NCI-H1436 treated with DMSO at 0.1 percent for 48 hours (cell line): ENCODE results near the gene CAVIN2.

ENCODE experiments used
- DNase-seq: peaks from one replicate; lab custom pipeline; 2025; lab: John Stamatoyannopoulos, UW

CAVIN2 gene

DNA sequence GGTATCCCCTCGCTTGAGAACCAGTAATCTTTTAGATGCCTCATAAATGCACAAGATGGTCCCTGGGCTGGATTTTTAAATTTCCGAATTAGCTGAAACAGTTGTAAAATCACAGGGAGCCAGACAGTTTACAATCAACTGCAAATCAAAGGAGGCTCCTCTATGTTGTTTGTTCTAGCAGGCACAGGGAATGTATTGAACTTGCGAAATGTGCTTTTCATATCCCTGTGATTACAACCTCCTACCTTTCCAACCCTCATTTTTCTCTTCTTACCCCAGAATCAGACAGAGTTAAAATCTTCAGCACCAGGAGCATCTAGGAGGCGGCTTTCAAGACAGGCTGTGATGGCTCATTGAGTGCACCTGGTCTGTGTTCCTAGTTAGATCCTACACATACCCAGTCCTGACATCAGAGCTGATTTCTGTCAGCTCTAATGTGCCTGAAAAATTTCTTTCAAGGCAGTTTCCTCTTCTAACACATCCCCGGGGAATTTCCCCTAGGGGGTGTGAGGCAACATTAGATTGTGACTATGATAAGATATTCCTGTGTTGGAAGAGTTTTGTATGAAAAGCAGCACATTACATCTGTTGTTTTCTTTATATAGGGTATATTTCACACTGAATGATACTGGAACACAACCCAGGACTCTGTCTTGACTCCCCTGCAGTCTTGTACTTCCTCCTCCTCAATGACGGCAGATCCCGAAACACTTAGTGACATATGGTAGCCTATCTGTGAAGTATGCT lies 17.9 kb upstream of the CAVIN2 start:
- no peak for DNase-seq

DNA sequence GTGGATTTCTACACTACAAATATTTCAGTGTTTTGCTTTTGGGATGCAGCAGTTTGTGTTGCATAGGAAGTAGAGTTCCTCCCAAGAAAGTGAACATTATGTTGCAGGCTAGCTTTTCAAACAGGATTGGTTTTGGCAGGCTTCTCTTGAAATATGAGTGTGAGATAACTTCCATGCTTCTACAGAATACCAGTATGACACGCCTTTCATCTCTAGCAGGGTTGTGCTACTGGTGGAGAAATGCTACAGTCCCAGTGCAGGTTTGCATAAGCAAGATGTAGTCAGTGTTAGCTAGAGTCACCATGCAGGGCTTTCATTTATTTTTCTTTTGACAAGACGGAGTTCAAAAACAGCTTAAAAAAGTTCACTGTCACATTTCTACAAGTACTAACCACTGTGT lies 17.1 kb upstream of the CAVIN2 start:
- no peak for DNase-seq

DNA sequence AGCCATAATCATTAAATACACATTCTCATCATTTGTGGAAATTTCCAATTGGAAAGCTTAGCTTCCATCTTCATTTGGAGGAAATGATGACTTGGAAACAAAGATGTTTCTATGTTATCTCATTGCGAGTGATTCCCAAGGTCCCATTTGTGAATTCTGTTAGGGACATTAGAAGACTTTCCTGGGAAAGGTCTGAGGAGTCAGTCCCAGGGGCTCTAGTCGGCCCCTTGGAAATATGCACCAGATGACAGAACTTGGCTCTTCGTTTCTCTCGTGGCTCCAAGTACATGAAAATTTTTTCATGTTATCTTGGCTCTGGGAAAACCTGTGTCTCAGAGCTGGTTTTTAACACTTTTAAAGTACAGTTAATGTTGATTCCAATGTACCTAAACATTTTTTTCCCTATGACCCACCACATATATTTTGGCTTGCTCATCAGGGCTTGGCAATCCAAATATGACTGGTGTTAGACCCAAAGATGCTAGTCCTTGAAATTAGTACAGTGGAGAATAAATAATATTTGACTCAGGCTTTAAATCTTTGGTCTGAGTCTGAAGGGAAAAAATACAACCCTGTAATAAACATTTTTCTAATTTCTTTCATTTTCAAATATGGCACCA lies 15.4 kb upstream of the CAVIN2 start:
- DNase-seq: no peak

DNA sequence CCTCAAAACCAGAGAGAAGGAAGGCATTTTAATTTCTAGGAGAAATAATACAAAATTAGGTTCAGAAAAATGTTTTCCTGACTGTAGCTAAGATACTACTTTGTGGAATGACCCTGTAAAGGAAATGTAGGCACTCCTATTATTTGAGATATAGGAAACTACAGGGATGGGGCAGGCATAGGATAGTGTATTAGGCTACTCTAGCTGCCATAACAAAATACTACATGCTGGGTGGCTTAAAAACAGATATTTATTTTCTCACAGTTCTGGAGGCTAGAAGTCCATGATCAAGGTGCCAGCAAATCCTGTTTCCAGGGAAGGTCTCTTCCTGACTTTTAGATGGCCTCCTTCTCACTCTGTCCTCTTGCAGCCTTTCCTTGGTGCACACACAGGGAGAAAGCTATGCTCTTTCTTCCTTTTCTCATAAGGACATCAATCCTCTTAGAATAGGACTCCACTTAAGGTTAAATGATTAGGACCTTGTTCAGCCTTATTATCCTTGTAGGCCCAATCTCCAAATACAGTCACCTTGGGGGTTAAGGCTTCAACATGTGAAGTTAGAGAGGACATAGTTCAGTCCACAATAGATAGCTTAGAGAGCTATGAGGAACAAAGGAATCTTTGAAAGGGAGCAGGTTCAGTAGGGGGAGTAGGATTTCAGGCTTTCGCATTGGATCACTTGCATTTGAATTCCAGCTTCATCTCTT lies 14.0 kb upstream of the CAVIN2 start:
- DNase-seq: no peak

DNA sequence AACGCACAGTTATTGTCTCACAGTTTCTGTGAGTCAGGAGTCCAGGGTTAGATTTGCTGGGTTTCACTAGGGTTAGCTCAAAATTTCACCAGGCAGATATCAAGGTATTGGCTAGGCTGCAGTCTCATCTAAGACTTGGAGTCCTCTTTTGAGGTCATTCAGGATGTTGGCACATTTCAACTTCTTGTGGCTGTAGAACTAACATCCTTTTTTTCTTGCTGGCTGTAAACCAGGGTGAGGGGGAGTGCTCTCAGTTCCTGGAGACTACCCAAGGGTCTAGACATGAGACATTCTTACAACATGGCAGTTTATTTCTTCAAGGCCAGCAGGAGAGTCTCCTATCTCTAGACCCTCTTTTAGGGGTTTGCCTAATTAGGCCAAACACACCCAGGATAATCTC lies 12.8 kb upstream of the CAVIN2 start:
- no peak for DNase-seq

DNA sequence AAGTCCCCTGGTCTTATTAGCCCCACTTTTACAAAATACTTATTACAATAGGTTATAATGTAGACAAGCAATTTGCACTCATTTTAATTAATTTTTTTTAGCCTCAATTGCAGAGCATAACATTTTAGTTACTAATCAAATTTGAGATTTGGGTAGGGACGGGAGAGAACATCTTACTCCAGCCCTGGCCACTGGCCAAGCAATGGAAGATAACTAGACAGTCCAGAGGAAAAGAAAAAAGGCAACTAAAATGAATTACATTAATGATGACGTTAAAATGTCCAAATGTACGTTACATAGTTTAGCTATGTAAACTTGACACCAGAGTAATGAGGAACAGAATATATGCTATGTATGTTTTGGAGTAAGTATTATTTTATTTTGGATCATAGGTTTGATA lies 11.0 kb upstream of the CAVIN2 start:
- DNase-seq: no peak

DNA sequence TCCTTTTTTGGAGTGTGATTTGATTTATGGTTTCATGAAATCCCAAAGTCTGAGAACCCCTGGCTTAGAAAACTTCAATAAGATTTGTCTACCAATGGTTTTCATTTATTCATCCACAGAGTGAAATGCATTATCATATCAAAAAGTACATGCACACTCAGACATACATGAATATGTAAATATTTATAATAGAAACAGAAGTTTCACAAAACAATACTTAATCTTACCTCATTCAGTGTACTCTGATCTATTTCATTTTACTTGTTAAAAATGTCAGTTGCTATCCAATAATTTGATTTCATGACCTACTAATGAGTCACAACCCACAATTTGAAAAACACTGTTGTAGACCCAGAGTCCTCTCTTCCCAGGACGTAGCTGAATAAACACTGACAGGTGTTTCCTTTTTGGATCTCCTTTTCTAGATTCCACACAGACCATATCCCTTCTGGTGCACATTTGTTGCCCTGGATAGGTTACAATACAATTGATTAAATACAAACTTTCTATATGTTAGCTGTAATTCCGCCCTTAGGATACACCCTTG lies 10.4 kb upstream of the CAVIN2 start:
- DNase-seq: no peak

DNA sequence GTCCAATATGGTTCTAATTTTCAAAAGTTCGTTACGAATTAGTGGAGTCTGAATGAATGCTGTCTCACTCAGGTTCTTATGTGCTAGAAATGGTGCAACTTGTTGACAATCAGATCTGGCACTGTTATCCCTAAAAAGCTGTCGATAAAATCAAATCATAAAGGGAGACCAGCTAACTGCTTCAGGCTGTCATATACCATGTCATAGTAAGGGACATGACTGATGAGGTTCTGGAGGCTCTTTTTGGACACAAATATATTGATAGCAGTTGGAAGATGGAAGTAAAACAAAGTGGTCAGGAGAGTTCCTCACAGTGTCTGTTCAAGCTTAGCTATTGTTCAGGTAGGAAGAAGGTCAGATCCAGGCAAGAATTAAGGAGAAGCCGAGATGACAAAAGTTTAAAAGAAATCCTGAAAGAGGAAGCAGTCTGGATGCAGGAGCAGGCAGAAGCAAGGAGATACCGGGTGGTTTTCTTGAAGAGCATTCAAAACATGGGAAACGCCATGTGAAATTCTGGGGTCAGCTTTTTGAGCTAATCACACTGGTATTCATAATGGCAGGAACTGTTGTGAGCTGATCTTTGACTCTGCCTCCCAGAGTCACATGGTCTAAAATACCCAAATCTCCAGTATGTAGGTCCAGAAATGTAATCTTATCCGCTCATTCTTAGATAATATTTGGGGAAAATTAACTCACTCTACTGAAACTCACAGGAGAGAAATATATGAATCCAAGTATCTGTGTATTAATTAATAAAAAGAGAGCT lies 9.4 kb upstream of the CAVIN2 start:
- no peak for DNase-seq

DNA sequence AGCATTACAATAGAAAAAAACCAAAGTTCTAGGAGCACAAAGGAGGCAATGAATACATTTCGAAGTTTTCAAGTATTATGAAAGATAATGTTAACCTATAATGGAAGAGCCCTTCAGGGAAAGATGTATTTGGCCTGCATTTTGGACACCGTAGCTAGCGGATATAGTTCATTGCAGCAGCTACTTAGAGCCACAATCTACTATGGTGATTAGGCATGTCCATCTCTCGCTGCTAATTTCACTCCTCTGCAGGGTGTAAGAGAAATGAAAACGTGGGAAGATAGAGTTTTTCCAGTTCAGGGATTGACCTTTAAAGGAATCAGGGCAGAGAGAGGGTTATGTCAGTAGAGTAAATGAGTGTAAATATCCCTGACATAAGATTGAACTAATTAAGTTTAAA lies 8.5 kb upstream of the CAVIN2 start:
- no peak for DNase-seq

DNA sequence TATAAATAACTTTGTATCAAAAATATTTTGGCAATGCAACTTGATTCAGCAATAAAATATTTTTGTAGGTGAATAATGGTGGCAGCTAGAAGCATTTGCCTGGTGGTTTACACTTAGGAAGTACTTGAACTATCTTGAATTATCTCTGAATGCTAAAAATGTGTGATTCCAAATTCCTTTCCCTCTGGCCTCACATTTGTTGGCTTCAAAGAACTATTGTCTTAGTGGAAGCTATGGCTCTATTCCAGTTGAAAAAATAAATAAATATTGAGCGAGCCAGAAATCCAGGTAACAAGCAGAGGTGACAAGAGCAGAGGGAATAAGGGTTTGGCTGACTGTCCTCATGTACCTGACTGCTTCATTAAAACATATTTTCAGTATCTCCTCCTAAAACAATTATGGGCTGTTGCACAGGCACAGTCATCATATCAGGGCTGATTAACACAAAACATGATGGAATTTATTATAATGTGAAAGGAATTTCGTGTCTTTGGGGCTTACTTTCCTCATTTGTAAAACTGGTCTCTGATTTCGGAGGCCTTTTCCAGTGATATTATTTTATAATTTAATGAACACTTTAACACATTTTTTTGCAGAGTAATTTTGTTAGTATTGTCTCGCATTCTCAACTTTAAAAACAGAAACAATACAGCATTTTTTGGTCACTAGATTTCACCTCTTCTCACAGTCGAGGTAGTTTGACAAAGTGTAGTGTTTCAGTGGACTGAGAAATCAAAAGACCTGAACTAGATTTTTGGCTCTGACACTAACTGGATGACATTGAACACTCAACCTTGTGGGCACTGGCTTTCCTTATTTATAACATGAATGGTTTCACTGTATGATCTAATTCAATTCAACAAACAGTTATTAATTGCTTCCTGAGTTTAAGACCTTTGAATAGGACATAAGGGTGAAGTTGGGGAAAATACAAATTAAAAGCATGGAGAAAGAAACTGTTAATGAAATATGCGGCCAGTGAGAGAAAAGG lies 7.8 kb upstream of the CAVIN2 start:
- no peak for DNase-seq

DNA sequence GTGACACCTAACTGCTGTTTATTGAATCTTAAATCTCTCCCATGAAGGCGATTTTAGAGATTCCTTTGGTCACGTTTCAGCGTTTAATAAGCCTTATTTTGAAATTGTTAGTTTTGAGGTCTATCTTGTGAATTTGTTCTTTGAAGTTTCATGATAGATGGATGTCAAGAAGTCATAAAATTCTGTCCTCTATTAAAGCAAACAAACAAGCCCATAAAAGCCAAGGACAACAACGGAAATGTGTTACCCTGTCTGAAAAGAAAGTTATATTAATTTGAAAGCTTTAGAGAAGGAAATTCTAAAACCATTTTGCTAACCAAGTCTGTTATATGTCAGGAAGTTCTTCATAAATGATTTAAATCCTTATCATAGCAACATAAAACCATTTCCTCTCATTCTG lies 7.0 kb upstream of the CAVIN2 start:
- no peak for DNase-seq

DNA sequence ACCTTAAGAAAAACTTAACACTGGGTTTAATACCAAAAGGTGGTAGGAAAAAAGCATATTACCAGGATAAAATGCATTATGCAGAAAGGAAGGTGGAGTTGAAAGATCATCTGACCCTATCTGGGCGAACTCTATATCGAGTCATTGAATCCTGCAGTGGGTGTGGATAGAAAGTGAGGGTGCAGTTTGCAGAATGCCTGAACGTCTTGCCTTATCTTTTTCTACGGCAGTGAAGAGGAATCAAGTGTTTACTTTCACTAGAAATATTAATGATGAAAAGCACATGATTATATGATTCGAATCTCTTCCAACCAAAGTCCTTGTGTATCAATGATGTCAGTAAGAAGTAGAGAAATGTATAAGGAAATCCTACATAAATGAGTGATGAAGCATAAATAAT lies 4.3 kb upstream of the CAVIN2 start:
- no peak for DNase-seq

DNA sequence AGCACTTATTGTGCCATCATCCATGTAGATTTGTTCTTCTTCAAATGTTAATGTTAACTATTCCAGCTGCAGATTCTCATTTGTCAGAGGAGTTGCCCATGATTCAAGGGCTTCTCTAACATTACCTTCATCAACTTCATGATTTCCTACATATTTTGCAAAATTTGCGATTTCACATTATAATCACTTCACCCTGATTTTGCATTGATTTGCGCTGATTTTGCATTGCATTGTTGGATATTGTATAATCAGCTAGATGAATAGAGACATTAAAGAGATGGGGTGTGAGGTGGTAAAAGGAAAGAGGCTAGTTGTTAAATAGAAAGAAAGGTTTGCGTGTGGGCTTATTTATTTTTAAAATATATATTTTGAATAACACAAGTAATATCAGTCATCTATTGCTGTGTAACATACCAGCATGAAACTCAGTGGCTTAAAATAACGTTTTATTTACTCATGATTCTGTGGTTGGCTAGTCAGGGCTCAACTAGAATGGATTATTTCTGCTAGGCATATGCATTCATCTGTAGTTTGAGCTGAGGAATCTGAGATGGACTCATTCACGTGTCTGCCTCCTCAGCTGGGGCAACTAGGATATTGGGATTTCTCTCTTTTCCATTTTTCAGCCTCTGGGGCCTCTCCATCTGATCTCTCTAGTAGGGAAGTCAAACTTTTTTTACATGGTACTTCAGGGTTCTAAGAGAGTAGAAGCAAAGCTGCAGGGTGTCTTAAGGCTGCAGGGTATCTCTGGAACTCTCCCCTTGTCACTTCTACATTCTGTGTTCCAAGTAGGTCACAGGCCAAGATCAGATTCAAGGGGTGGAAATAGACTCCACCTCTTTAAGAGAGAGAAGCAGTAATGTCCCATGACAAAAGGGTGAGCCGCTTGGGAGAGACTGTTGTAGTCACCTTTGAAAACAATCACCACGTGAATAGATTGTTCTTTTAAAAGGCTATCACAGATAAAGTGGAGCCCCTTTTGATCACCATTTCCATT lies 2.2 kb upstream of the CAVIN2 start:
- no peak for DNase-seq

DNA sequence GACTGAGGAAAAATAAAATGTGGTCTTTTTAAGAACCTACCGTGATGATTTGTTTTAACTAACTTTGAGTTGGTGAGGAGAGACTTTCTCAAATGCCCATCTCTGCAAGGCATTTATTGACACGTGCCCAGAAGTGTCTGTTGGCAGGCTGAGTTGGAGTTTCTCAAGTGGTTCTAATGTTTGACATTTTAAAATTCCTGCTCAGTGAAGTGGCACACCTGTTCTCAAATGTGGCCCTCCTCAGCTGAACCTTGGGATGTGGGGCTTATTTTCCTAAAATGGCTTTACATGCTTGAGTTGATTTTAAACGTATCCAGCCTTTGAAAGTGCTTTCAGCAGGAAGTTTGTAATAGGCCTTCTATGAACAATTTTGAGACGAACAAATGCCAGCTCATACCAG lies 876 bp upstream of the CAVIN2 start:
- no peak for DNase-seq

DNA sequence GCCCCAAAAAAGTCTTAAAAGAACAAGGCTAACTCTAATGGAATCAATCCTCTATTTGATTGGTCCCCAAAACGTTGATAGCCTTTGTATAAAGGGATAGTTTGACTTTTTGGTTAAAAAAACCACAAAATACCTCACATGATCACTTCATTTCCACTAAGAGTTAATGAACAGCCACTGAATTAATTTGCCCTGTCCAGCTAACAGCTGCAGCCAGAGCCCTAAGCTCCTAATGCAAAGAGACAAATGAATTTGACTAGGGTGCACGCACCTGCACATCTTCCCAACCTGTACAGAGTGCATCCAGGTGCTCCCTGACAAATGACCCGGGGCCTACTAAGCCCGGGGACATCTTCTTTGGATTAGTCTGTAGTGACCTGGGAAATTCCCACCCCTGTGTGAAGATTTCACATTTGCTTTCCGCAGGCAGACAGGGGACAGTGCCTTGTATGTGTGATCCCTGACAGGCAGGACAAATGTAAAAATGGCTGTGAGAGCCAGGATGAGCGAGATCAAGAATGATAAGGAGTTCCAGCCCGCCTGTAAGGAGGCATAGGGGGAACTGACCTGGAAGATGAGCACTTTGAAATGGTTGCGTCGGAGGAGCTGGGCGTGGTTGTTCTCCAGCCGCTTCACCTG lies 893 bp downstream of the CAVIN2 start:
- DNase-seq: no peak

DNA sequence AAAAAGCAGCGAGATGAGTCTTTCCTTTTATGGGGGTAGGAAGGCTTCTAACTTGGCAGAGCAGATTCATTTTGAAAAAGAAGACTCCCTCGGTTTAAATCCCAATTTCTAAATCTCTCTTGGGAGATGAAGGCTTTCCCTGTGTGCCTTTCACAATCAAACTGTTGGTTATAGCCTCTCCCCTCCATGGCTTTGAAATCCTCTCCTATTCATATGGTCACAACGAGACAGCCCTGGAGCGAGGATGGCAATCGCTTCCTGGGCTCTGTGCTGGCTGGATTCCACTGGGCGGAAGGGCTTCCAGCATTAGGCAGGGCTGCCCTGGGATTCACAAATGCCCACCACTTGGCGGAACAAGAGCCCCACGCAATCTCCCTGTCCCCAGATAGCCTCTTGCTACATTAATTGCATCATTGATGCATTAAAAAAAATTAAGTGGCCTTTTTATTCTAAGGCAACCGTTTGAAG lies 1.6 kb downstream of the CAVIN2 start:
- DNase-seq: no peak

DNA sequence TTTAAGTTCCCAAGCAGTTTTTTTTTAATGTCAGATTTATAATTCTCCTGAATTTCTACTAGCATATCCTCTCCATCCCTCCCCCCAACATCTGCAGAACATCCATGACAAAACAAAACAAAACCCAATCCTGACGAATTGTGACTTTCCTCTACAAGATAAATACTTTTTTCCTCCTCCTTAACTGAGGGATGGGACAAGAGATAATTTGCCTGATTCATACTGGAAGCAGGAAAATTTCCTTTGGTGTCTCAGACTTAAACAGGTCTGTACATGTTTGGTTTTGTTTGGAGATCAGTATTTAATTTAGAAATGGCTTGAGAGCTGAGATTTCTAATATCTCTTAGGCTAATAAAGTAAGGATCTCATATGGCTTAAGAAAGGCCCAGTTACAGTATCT lies 2.2 kb downstream of the CAVIN2 start:
- no peak for DNase-seq

DNA sequence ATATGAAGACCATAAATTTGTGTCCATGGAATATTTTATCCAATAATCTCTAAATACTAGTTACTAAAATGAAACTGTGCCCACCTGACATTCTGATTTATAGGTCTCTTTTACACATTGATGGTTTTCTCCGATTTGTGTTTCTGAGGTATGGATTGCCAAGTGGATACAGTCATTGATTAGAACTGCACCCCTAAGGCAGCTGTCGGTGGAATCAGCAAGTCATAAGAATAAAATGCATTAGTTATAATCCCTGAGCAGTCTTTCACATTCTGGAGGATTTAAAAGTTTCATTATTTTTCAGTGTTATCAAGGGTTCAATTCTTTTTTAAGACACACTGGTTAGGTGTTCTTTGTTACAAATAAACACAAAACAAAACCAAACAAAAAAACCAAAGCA lies 6.0 kb downstream of the CAVIN2 start:
- no peak for DNase-seq
